ENCODE measurements around the gene INTS14.

Gene INTS14

GRCh38 chr15:65530318-65531111 lies 80.4 kb downstream of the INTS14 start, which contains the start of gene HACD3:
Gene HACD3 (plus strand): TSS chr15:65530463. CDS start chr15:65530632, 169 bp downstream.
- CTCF ChIA-PET = interaction anchor here (0.6 to 2.5 kb wide), 10 partner anchors 9 to 326 kb away, joined by 3 to 7 read pairs (median 4); no protein-coding TSS in a partner anchor
- peak within 1 kb of the TSS; percentile 95 for H3K4me3 ChIP-seq (ENCODE audit: low read depth, low read length)

DNA sequence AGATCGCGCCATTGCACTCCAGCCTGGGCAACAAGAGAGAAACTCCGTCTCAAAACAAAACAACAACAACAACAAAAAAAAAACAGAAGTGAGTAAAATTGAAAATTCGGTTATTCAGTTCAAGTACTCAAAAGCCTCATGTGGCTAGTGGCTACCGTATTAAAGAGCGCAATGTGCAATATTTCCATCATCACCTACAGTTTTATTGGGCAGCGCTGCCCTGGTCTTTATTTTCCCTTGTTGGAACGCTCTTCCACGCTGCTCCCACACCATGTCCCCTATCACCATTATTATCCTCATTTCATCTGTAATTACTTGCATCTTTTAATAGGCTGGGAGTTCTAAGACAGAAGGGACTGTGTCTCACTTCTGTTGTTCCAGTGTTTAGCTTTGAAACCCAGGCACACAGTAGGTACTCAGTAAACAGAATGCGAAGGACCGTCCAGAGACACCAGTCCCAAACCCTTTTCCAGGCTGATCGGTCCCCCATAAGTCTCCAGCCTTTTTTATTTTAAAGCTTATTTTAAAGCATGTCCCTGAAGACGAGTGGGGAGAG lies 81.1 kb downstream of the INTS14 start:
- peak overlapping the region; percentile 95 for H3K4me3 ChIP-seq (ENCODE audit: low read depth, low read length)
- POLR2A ChIA-PET = interaction anchor here (0.5 kb wide), 1 partner anchor 1315 kb away, joined by 4 read pairs; no protein-coding TSS in a partner anchor
- CTCF ChIA-PET = interaction anchor here (0.6 to 2.5 kb wide), 8 partner anchors 9 to 327 kb away, joined by 3 to 7 read pairs (median 6); no protein-coding TSS in a partner anchor
- TF ChIP-seq, protein P1, sequence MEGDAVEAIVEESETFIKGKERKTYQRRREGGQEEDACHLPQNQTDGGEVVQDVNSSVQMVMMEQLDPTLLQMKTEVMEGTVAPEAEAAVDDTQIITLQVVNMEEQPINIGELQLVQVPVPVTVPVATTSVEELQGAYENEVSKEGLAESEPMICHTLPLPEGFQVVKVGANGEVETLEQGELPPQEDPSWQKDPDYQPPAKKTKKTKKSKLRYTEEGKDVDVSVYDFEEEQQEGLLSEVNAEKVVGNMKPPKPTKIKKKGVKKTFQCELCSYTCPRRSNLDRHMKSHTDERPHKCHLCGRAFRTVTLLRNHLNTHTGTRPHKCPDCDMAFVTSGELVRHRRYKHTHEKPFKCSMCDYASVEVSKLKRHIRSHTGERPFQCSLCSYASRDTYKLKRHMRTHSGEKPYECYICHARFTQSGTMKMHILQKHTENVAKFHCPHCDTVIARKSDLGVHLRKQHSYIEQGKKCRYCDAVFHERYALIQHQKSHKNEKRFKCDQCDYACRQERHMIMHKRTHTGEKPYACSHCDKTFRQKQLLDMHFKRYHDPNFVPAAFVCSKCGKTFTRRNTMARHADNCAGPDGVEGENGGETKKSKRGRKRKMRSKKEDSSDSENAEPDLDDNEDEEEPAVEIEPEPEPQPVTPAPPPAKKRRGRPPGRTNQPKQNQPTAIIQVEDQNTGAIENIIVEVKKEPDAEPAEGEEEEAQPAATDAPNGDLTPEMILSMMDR (IDR thresholded peaks at IDR 0.05; ENCODE audit: insufficient read depth, low read length, missing control alignments) = no peak
- DNase-seq (ENCODE audit: low read depth, low spot score) = no peak

More at GRCh38 chr15:65530318-65531111, 80.4 kb downstream of the INTS14 start, which contains the start of gene HACD3:
- POLR2A ChIA-PET = interaction anchor here (0.5 kb wide), 1 partner anchor 1314 kb away, joined by 4 read pairs; no protein-coding TSS in a partner anchor
- TF ChIP-seq, protein P1 (IDR thresholded peaks at IDR 0.05; ENCODE audit: insufficient read depth, low read length, missing control alignments) = no peak
- DNase-seq (ENCODE audit: low read depth, low spot score) = no peak

All from AG04449 (cell line).